Smooth muscle cell (in vitro differentiated cells): ENCODE data around the gene CRYBA4. TPM values are rescaled to one million over a fixed set of nuclear protein-coding genes. Genes with fewer than 3 reads are reported as not detected.

Experiments used
- DNase-seq: peaks from one replicate; lab custom pipeline; 2025; ENCODE audit not compliant: unreplicated experiment; lab: John Stamatoyannopoulos, UW
- H2AFZ ChIP-seq: fragments of 200-600 bp; sonication (generic); 2 replicates; pipeline ENCODE4 v1.6.0; 2016; ENCODE audit warnings: antibody characterized with exemption, low read depth, mild to moderate bottlenecking
- H3F3A ChIP-seq: fragments of 200-600 bp; sonication (generic); 2 replicates; pipeline ENCODE4 v1.6.0; 2017; ENCODE audit warnings: antibody characterized with exemption, low read depth
- H3K27ac ChIP-seq: fragments of 200-600 bp; sonication (generic); 2 replicates; pipeline ENCODE4 v1.5.1; 2016; ENCODE audit warnings: low read depth, mild to moderate bottlenecking
- H3K27me3 ChIP-seq: fragments of 200-600 bp; sonication (generic); 2 replicates; pipeline ENCODE4 v1.6.1; 2016; ENCODE audit warnings: low read depth, mild to moderate bottlenecking
- H3K36me3 ChIP-seq: fragments of 200-600 bp; sonication (generic); 2 replicates; pipeline ENCODE4 v1.5.1; 2016; ENCODE audit warnings: low read depth
- H3K4me1 ChIP-seq: fragments of 200-600 bp; sonication (generic); 2 replicates; pipeline ENCODE4 v1.5.1; 2016; ENCODE audit warnings: low read depth
- H3K4me2 ChIP-seq: fragments of 200-600 bp; sonication (generic); 2 replicates; pipeline ENCODE4 v1.6.0; 2016; ENCODE audit warnings: mild to moderate bottlenecking
- H3K4me3 ChIP-seq: fragments of 200-600 bp; sonication (generic); 2 replicates; pipeline ENCODE4 v1.5.1; 2016; ENCODE audit warnings: mild to moderate bottlenecking
- H3K79me2 ChIP-seq: fragments of 200-600 bp; sonication (generic); 2 replicates; pipeline ENCODE4 v1.6.0; 2016; ENCODE audit warnings: low read depth, mild to moderate bottlenecking
- H3K9ac ChIP-seq: fragments of 200-600 bp; sonication (generic); 2 replicates; pipeline ENCODE4 v1.6.0; 2016; ENCODE audit warnings: low read depth
- H3K9me3 ChIP-seq: fragments of 200-600 bp; sonication (generic); replicated peaks from 2 replicates; pipeline ENCODE4 v1.5.1; 2016; ENCODE audit warnings: low read depth
- H4K20me1 ChIP-seq: fragments of 200-600 bp; sonication (generic); 2 replicates; pipeline ENCODE4 v1.6.0; 2016; ENCODE audit warnings: low read depth
- WGBS: methylation state at CpG from one replicate; pipeline ENCODE4 v1.1.7; 2016; ENCODE audit warnings: low lambda C conversion rate; 5-methylcytosine and 5-hydroxymethylcytosine counted together
- polyA plus RNA-seq: library from polyadenylated mRNA; unstranded; fragments of >200 nt; fragmentation: Nextera tagmentation; extraction: Ambion mirVana; gene quantifications from 2 replicates; pipeline ENCODE4 v1.2.1, GENCODE V29; 2016
- small RNA-seq: library from RNA; depleted of rRNA; stranded (forward); fragments of <200 nt; gene quantifications from one replicate; pipeline ENCODE3, GENCODE V24; 2014
- total RNA-seq: library from RNA; depleted of rRNA; stranded (reverse); fragments of >200 nt; gene quantifications from 2 replicates; pipeline ENCODE4 v1.2.3, GENCODE V29; 2014
- TF ChIP-seq, protein P1 (sequence below): fragments of 200-600 bp; sonication (generic); IDR thresholded peaks from 2 replicates; pipeline ENCODE4 v1.5.1; 2017; ENCODE audit warnings: borderline replicate concordance, mild to moderate bottlenecking, antibody characterized with exemption; ENCODE audit not compliant: insufficient read depth, poor library complexity, severe bottlenecking

CRYBA4 gene
- total and polyA plus RNA-seq, 2 experiments from 2014 or later = 1.8 to 4.9 TPM

DNA sequence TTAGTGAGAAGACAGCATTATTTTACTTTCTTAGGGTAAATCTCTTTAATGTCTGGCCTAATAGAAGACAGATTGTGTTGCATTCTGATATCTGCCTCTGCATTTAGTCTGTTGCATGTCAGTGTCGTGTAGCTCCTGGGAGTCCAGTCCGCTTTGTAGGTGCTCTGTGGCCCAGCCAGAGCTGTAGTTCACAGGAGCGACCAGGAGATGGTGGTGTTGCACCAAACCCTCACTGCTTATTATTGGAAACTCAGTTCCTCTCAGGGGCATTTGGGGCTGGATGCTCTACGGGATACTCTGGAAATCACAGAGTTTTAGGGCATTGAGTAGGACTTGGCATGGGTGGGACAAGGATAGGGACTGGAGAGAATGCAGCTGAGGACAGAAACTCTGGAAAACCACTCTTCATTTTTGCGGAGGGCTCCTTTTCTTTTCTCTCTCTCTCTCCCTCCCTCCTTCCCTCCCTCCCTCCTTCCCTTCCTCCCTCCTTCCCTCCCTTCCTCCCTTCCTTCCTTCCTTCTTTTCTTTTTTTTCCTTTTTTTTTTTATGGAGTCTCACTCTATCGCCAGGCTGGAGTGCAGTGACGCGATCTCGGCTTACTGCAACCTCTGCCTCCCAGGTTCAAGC lies 57.4 kb downstream of the CRYBA4 start:
- Histone ChIP-seq H3K4me2 (no peak overlapping the region), H3F3A (no peaks in the 10 kb centered on the region), H3K4me1 (peaks cover 12% of the 10 kb centered on the region), H4K20me1 (peaks cover 14% of the 10 kb centered on the region), H3K9me3 (no peaks in the 10 kb centered on the region), H3K27ac (no peak overlapping the region), H3K9ac (no peak overlapping the region), H3K36me3 (no peaks in the 10 kb centered on the region), H3K79me2 (peaks cover 5% of the 10 kb centered on the region), H2AFZ (no peak overlapping the region), H3K27me3 (no peaks in the 10 kb centered on the region), H3K4me3 (no peak overlapping the region)
- peak; percentile 32 for DNase-seq
- 48% methylated on average over 9 of the region's 9 CpGs for WGBS
- TF ChIP-seq, protein P1, sequence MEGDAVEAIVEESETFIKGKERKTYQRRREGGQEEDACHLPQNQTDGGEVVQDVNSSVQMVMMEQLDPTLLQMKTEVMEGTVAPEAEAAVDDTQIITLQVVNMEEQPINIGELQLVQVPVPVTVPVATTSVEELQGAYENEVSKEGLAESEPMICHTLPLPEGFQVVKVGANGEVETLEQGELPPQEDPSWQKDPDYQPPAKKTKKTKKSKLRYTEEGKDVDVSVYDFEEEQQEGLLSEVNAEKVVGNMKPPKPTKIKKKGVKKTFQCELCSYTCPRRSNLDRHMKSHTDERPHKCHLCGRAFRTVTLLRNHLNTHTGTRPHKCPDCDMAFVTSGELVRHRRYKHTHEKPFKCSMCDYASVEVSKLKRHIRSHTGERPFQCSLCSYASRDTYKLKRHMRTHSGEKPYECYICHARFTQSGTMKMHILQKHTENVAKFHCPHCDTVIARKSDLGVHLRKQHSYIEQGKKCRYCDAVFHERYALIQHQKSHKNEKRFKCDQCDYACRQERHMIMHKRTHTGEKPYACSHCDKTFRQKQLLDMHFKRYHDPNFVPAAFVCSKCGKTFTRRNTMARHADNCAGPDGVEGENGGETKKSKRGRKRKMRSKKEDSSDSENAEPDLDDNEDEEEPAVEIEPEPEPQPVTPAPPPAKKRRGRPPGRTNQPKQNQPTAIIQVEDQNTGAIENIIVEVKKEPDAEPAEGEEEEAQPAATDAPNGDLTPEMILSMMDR = peak; percentile 92

Small RNA genes within 50 kb of the gene (small RNA-seq; reads per million reads assigned to genes)
- not detected for gene RF01874

Other genes with a start within 250 kb of the CRYBA4 start
- gene ASPHD2, start 192.7 kb upstream of the CRYBA4 start, total RNA-seq = 2.4 and 4.5 TPM in 2 replicates
- gene ASPHD2, start 192.7 kb upstream of the CRYBA4 start, polyA plus RNA-seq = 3.7 and 5.3 TPM in 2 replicates
- 23.5 and 46.3 TPM in 2 replicates for gene HPS4, start 138.2 kb upstream of the CRYBA4 start, total RNA-seq
- gene HPS4, start 138.2 kb upstream of the CRYBA4 start, polyA plus RNA-seq = 18.2 and 21.2 TPM in 2 replicates
- gene SRRD, start 138.1 kb upstream of the CRYBA4 start, total RNA-seq = 20.7 and 35.8 TPM in 2 replicates
- gene SRRD, start 138.1 kb upstream of the CRYBA4 start, polyA plus RNA-seq = 34.5 and 38.6 TPM in 2 replicates
- 22.5 and 34.9 TPM in 2 replicates for gene TFIP11, start 109.5 kb upstream of the CRYBA4 start, total RNA-seq
- gene TFIP11, start 109.5 kb upstream of the CRYBA4 start, polyA plus RNA-seq = 25.7 and 27.7 TPM in 2 replicates
- 44.1 and 44.8 TPM in 2 replicates for gene TPST2, start 31.8 kb upstream of the CRYBA4 start, total RNA-seq
- 48.5 and 50.2 TPM in 2 replicates for gene TPST2, start 31.8 kb upstream of the CRYBA4 start, polyA plus RNA-seq
- gene CRYBB1, start 3.9 kb upstream of the CRYBA4 start, total RNA-seq = 0.27 TPM in 1 of 2 replicates, not detected in the other
- gene CRYBB1, start 3.9 kb upstream of the CRYBA4 start, polyA plus RNA-seq = not detected in 2 replicates
- 2.8 and 7.0 TPM in 2 replicates for gene MIAT, start 35.6 kb downstream of the CRYBA4 start, total RNA-seq
- 0.16 and 5.1 TPM in 2 replicates for gene MIAT, start 35.6 kb downstream of the CRYBA4 start, polyA plus RNA-seq